HG02943 (cell line): ENCODE results near the gene INSYN1.
"Not testable (repeated sequence)": the region's sequence is repeated elsewhere in the genome, so short reads cannot be mapped to it uniquely, and the experiment has no call there.

ENCODE experiments used
- ATAC-seq: cut with Tn5 transposase; IDR thresholded peaks from one replicate; pipeline ENCODE4 v1.9.1; 2021; ENCODE audit warnings: mild to moderate bottlenecking, low read depth, moderate library complexity; ENCODE audit not compliant: unreplicated experiment

INSYN1 gene

DNA sequence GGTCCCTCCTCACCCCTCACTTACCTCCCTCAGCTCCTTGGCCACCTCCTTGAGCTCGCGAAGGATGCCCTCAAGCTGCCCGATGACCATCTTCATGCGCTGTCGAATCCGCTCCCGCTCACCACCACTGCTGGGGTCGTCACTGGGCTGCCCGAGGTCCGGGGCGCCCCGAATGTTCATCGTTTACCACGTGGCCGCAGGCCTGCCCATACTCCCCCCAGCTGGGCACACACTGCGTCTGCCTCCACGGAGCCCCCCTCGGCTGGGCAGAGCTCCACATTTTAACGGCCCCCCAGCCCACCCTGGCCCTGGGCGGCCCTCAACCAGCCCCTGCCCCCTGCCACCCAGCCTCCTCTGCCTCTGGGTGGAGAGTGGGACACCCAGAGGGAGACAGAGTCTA lies 2.2 kb downstream of the INSYN1 start:
- no peak for ATAC-seq

DNA sequence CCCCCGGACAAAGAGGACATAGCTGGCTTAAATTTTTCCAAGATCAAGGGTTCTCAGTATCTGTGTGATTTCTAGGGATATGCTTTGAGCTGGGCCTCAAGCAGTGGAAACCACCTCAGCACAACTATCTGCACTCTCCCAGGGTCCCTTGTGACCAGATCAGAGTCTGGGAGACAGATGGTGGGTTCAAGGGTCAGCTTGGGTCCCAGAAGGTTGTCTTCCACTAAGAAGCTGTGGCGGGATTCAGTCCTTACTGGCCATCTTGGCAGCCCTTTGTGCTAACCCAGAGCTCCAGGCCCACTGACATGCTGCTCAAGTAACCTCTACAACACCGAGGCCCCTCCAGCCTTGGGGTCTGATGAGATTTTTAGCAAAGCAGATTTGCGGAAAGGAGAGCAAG lies 2.7 kb downstream of the INSYN1 start:
- ATAC-seq = no peak

DNA sequence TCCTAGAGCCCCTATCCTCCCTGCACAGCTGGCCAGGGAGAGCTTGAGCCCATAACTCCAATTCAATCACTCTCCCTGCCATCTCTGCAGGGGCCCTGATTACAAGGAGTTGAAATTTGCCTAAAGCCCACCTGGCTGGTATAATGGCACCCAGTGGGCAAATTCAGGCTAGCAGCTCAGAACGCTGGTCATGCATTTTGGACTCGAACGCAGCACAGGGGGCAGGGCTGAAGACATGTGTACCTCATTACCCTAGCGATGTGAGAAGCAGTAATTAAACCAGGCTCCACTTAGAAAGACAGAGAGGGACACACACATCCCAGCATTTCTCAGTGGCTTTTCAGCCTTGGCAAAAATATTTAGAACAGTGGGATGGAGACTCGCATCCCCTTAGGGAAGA lies 3.2 kb downstream of the INSYN1 start:
- ATAC-seq = no peak

DNA sequence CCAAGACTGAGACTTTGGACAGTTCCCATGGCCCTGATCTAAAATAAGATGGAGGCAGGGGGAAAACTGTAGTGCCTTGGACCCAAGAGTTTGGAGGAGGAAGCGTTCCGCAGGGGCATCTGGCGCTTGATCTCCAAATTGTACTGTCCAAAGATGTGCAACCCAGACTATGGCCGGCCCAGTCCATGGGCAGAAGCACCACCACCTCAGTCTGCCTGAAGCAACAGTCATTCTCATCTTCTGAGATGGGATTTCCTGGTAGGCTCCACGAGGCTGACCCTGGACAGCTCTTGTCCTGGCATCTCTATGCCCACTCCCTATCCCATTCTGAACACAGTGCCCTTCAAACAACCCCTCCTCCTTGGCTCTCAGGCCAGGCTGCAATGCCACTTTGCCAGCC lies 3.6 kb downstream of the INSYN1 start:
- no peak for ATAC-seq

DNA sequence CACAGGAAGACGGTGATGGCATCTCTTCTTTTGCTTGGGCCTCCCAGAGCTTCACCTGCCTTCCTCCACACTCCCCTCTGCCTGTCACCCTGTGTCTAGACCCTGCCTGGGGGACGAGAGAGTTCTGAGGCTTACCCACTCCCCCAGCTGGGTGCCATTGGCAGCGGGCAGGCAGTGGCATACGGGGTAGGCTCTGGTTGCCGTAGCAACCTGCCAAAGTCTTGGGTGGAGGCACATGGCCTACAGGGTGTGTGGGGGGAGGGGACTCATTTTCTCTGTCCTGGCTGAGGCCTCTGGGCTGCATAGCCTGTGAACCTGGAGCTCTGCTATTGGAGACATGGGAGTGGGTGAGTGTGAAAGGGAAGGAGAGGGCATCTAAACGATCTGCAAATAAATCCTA lies 4.4 kb downstream of the INSYN1 start:
- no peak for ATAC-seq

GRCh38 chr15:73747847-73748590 lies 5.1 kb downstream of the INSYN1 start:
- no peak for ATAC-seq

GRCh38 chr15:73746883-73747282 lies 6.3 kb downstream of the INSYN1 start:
- no peak for ATAC-seq

DNA sequence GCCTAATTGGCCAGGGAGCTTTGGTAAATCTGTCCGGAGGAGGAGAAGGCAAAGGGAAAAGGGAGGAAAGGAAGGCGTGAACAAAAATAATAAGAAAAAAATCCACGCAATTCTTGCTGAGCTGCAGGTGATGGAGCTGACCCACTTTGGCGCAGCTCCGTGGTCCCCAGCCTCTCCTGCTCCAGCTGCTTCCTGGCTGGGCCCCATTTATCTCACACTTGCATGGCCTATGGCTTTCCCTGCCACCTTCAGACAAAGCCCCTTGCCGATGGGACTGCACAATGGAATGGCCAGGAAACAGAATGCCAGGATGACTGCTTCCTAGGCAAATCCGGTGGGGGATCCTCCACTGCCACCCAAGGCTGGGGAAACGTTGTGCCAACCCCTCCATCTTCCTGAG lies 6.9 kb downstream of the INSYN1 start:
- ATAC-seq = no peak

DNA sequence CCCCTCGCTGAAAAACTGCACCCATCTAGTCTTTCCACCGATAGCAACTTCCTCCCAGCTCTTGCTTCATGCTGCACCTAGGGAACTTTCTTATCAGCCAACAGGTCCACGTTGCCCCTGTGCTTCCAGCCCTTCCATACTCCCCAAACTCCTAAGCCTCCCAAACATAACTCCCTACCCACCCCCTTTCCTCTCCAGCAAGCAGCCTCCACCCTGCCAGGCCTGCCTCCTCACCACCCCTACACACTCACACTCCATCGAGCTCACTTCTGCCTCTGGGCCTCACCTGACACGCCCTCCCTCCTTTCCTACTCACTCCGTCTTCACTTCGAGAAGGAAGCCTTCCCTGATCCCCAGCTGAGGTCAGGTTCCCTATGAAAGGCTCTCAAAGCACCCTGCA lies 8.1 kb downstream of the INSYN1 start:
- no peak for ATAC-seq

GRCh38 chr15:73744293-73744692 lies 8.9 kb downstream of the INSYN1 start:
- ATAC-seq = no peak

DNA sequence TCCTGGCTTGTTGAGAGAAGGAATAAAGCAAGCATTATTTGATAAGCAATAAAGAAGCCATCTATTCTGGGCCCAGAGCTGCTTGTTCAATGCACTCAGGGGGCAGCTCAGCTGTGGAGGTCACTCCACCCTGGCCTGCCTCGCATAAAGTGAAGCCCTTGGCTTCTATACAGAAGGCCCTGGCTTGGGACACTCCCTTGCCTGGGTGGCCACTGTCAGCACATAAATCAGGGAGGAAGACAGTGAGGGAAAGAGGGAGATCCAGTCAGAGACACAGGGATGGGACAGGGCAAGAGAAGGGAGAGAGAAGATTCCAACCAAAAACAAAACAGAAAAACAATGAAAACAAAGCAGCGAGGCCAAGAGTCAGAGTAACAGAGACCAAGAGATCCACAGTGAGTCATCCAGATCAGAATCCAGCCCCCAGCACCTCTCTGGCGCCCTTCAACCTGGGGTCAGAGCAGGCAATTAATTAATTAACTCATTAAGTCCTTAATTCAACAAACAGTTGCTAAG lies 11.8 kb downstream of the INSYN1 start:
- ATAC-seq = no peak

DNA sequence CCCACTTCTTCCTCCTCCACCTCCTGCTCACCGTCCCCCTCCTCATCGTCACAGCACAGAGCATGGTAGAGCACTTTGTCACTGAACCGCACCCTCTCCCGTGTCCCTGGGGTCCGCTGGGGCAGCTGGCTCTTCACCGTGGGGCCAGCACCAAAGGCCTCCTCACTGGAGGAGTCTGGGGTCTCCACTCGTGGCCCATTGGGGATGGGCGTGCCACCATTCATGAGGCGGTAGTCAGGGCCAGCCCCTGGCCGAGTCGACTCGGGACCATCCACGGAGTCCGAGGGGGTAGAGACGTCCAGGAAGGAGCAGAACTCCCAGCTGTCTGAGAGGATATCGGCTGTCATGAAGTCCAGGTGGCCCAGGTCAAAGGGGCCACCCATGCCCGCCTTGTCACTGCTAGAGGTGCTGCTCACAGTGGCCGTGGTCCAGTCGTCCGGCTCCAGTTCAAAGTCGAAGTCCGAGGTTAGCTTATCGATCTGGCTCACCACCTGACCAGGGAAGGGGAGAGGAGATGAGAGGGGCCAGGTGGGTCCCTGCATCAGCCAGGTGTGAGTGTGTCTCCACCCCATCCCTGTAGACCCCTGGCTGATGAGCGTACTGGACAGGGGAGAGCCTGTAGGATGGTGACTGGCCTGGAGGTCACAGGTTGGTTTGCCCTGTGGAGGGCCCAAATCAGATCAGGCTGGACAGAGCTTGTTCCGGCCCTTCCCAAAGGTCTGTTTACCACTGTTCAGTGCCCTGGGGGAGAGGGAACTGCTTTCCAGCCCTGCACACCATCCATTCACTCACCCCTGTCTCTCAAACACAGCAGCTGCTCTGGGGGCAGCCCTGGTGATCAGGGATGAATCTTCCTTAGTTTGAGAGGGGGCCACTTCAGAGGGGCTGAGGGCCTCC lies 12.8 kb downstream of the INSYN1 start:
- no peak for ATAC-seq

DNA sequence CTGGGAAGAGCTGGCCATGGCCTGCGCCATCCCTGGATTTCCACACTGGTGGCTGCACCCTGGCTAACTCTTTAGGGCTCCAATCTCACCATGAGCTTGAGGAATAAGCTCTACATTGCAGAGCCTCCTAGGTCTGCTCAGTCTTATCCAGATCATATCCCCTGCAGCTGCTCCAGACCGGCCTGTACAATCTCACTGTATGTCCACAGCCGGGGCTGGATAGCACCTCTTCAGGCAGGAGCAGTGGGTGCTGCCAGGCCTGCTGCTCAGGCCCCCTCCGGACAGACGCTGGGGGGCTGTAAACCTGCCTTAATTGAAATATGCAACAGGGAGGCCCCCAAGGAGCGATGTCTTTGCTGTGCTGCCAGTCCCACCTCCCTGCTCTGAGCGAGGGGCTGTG lies 15.6 kb downstream of the INSYN1 start:
- no peak for ATAC-seq

GRCh38 chr15:73732930-73733329 lies 20.2 kb downstream of the INSYN1 start:
- no peak for ATAC-seq

DNA sequence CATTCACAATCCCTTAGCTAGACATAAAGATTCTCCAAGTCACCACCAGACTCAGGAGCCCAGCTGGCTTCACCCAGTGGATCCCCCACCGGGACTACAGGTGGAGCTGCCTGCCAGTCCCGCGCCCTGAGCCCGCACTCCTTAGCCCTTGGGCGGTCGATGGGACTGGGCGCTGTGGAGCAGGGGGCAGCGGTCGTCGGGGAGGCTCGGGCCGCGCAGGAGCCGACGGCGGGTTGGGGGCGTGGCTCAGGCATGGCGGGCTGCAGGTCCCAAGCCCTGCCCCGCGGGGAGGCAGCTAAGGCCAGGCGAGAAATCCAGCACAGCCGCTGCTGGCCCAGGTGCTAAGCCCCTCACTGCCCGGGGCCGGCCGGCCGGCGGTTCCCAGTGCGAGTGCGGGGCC lies 21.1 kb downstream of the INSYN1 start:
- not testable (repeated sequence) for ATAC-seq

GRCh38 chr15:73727330-73727976 lies 25.7 kb downstream of the INSYN1 start:
- ATAC-seq = no peak

DNA sequence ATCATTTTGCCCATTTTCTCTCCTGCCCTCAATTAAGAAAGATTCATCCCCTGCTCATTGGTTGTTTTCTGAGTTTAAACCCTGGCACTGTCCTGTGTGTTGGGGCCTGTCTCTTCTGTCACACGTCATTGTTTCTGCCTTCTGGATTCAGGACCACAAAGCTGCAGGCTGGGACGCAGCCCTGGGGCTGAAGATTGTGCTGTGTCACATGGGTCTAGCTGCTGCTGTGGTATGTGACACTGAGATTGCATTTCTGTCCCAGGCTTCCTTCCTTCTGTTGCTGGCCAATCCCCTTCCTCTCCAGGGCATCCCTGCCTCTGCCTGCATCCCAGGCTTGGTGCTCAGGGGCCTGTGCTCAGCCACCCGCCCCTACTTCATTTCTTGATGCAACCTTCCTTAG lies 28.9 kb downstream of the INSYN1 start:
- ATAC-seq = no peak

DNA sequence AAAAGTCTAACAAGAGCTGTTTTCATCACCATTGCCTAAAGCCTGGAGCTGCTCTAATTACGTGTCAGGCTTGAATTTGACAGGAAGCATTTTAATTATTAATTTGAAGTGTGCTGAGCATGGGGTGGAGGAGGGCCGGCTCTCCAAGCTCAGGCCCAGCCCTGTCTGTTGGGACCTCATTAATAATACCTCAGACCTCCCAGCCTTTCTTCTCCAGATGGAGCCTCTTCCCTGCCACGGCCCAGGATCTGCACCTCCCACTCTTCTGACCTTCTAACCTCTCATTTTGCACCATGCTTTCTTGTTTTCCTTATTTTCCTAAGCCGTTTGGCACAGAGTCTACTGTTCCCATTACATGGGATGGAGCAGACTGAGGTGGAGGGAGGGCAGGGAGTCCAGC lies 30.0 kb downstream of the INSYN1 start:
- no peak for ATAC-seq

- ATAC-seq = no peak
Observed at GRCh38 chr15:73722425-73722824, 30.7 kb downstream of the INSYN1 start.

DNA sequence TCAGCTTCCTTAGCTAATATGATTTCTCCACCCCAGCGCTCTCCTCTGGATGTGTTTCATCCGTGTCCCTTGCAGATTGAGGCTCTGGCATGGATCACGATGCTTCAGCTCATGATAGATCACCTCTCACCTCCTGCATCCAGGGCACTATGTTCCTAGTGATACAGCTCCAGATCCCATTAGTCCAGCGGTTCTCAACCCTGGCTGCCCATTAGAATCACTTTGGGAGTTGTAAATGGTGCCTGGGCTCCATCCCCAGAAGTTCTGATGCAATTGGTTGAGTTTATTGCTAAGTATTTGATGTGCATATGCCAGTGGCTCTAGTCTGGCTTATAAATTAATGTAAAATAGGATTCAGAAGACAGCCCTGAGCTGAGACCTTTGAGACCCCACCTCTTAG lies 34.5 kb downstream of the INSYN1 start:
- ATAC-seq = no peak

DNA sequence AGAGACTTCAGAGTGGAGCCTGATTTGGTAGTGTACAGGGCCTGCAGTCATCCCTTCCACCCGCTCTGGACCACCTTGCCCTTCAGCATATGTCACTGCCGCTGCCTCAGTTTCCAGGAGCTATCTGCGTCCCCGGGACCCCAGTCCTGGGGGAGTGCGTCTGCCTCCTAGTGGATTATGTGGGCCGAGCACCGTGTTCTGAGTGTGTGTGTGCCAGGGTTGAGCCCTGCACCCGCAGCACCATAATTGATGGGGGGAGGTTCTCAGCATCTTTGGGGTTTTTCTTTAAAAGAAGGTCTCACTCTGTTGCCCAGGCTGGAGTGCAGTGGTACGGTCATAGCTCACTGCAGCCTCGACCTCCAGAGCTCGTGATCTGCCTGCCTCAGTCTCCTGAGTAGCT lies 35.3 kb downstream of the INSYN1 start:
- ATAC-seq = no peak
